SU-DHL-6 (cell line): ENCODE measurements around the gene ADCY7.

ENCODE experiments used
- EZH2phosphoT487 ChIP-seq: fragments of 200-600 bp; sonication (generic), shearing (Covaris generic); conservative IDR thresholded peaks from 2 replicates; pipeline ENCODE4 v1.6.1; 2018; ENCODE audit warnings: mild to moderate bottlenecking, antibody characterized with exemption, low read length, moderate library complexity, mixed read lengths
- TF ChIP-seq, protein P1 (sequence below): fragments of 200-600 bp; sonication (generic); IDR thresholded peaks from one replicate; pipeline ENCODE4 v1.5.1; 2017; ENCODE audit warnings: antibody characterized with exemption, mild to moderate bottlenecking, low read length, moderate library complexity; ENCODE audit not compliant: insufficient read depth, poor library complexity, severe bottlenecking

DNA sequence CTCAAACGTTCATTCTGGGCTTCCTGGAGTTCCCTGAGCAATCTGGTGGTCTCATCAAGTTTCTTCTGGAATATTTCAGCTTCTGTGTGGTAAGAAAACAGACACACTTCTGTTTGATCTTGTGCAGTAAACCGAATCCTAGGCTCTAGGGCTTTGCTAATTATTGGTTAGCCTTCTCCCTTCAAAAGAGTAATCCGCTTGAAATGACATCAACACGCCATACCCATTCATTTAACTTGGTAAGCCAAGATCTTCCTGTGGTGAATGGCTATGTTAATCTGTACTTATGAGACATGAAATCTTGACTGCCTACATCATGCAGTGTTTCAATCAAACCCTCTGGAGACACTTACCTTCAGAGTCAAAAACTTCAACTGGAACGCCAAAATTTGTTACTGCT is 54.0 kb downstream of the ADCY7 start:
- TF ChIP-seq, protein P1, sequence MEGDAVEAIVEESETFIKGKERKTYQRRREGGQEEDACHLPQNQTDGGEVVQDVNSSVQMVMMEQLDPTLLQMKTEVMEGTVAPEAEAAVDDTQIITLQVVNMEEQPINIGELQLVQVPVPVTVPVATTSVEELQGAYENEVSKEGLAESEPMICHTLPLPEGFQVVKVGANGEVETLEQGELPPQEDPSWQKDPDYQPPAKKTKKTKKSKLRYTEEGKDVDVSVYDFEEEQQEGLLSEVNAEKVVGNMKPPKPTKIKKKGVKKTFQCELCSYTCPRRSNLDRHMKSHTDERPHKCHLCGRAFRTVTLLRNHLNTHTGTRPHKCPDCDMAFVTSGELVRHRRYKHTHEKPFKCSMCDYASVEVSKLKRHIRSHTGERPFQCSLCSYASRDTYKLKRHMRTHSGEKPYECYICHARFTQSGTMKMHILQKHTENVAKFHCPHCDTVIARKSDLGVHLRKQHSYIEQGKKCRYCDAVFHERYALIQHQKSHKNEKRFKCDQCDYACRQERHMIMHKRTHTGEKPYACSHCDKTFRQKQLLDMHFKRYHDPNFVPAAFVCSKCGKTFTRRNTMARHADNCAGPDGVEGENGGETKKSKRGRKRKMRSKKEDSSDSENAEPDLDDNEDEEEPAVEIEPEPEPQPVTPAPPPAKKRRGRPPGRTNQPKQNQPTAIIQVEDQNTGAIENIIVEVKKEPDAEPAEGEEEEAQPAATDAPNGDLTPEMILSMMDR: no peak
- TF ChIP-seq EZH2phosphoT487: no peak
